GM19328 (cell line): ENCODE measurements around the gene KYNU.
"Not testable (repeated sequence)": the region's sequence is repeated elsewhere in the genome, so short reads cannot be mapped to it uniquely, and the experiment has no call there.

Source experiments
- ATAC-seq: cut with Tn5 transposase; IDR thresholded peaks from one replicate; pipeline ENCODE4 v1.9.1; 2021; ENCODE audit warnings: mild to moderate bottlenecking, moderate library complexity; ENCODE audit not compliant: unreplicated experiment

Gene KYNU

GRCh38 chr2:142870526-142870925, 6.9 kb upstream of the KYNU start:
- no peak for ATAC-seq

GRCh38 chr2:142871396-142871795, 6.1 kb upstream of the KYNU start:
- ATAC-seq: no peak

- ATAC-seq: no peak
Observed at GRCh38 chr2:142872882-142873724, 4.4 kb upstream of the KYNU start.

- no peak for ATAC-seq
Observed at GRCh38 chr2:142873831-142874287, 3.6 kb upstream of the KYNU start.

DNA sequence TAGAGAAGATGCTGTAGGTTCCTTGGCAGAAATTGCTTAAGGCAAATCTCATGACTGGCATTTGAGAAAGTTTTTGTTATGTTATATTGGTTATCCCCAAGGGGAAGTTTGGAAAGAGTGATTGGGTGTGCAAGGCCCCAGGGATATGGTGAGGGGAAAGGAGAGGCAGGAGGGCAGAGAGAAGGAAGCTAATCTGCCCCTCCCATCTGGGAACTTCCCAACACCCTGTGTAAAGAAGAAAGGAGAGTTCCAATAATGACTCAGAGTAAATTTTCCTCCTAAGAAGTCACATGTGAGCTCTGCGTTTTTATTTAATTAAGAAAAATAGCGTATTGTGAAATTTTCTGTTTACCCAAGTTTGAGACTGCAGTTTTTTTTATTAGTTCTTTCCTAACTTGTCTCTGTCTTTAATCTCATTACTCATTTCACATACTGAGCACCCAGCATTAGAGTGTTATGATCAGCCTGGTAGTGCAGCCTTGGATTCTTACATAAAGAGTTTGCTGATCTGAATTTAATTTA, 3.1 kb upstream of the KYNU start:
- ATAC-seq: no peak

DNA sequence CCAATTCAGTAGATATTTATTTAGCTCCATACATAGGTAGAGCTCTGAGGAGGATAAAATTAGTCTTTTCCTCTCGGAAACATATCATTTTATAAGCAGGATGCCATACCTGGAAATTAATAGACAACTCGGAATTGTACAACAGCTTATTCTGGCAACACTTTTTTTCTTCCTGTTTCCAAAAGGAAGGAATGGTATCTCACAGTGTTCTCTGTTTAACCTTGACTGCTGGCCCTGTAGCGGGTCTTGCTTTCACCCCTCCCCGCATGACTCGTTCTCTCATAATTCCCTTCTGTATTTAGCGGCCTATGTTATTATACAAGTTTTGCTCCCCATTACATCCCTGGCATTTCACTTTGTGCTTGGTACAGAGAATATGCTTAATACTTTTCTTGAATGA, 2.5 kb upstream of the KYNU start:
- no peak for ATAC-seq

DNA sequence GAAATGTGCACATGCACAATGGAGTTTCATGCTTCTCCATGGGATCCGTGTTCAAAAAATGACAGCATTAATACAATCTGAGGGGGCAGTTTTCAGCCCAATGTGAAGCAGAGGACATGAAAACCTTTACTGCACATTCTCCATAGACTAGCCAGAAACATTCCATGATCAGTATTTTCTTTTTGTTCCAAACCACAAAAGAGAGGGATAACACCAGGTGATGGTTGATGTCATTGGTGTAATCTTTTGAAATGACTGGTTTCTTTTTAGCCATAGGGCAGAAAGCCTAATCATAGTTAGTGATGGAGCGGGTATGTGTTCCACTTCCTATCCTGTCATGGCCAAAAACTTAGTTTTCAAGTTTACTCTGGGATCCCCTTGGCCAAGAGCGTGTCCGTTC, 1.8 kb upstream of the KYNU start:
- no peak for ATAC-seq

DNA sequence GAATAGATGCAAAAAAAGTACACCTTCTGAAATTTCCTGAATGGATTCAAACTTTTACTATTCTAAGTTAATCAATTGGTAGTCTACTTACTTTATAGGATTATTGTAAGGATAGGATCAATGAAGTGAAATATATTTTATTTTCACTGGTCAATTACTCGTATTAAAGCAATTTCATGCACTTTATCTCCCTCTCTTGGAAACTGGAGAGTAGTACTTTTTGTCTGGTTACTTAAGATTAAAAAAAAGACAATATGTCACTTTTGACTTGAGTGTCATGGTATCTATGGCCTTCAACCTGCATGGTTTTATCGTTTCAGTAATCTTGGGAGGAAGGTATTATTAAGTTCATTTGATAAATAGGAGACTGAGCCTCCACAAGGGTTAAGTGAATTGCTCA, 1.0 kb upstream of the KYNU start:
- no peak for ATAC-seq

DNA sequence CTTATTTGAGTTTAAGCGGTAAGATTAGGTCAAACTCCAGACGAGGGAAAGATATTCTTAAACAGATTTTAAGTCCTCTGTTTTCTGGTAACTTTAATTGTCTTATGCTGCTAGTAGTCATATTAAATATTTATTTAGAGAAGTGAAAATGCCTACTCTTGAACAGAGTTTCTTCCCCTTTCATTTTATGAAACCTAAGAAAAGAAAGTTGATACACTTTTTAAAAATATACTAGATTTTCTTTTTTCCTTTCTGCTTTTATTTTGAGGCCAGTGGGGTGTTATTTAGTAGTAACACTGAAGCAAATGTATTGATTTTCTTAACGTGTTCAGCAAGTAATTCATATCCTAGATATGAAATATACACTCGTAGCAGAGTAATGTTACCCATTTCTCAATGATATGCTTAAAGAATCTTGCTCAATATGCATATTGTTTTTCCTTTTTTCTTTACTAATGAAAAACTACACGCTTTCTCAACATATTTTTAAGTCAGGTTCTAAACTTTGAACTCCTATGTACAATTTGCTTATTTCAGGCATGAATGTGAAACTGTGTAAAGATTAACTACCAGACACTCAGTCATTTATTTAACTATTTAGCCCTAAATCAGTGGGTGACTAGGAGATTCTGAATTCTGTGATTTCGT, 691 bp downstream of the KYNU start:
- no peak for ATAC-seq

DNA sequence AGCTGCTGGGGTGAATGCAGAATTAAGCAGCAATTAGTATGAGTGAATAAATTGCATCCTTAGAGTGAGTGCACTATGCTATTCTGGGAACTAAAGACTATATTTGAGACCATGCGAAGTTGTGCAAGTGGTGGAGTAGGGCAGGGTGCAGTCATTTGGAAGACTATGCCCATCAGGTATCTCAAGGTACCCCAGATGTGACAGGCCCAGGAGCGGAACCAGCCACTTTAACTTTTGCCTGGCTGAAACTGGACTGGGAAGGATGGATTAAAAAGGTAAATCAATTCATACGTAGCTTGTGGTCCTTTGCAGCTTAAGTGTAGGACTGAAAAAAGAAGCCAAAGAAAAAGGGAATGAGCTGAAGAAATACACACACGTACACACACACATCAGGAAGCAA, 1.7 kb downstream of the KYNU start:
- no peak for ATAC-seq

- ATAC-seq: no peak
Observed at GRCh38 chr2:142880279-142880678, 2.8 kb downstream of the KYNU start.

DNA sequence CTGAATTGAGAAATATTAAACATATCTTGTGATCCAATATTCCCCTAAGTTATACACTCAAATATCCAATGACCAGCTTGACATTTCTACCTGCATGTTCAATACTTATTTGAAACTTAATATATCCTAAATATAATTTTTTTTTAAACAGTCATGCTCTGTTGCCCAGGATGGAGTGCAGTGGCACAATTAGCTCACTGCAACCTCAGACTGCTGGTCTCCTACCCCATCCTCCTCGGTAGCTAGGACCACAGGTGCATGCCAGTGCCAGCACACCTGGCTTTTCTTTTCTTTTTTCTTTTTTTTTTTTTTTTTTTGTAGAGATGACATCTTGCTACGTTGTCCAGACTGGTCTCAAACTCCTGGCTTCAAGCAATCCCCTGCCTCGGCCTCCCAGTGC, 4.2 kb downstream of the KYNU start:
- ATAC-seq: no peak

- not testable (repeated sequence) for ATAC-seq
Observed at GRCh38 chr2:142882500-142882899, 5.0 kb downstream of the KYNU start.

- ATAC-seq: no peak
Observed at GRCh38 chr2:142883526-142883925, 6.1 kb downstream of the KYNU start.

DNA sequence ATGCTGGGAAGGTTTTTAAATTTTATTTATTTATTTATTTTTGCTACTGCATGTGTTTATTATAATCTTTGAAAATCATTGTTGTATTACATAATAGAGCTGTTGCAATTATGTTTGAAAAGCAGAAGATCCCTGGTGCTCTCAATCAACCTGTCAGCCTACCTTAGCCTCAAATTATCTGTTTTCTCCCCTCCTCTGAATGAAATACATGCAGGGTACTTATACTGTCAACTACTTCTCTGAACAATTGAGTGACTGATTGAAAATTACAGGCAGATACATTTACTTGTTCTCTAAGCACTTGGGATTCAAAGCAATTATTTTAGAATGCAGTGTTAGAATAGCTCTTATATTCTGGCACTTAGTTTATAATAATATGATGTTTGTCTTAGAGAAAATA, 8.1 kb downstream of the KYNU start:
- no peak for ATAC-seq

- peak; percentile 99 for ATAC-seq
Observed at GRCh38 chr2:142892715-142893114, 15.3 kb downstream of the KYNU start.

DNA sequence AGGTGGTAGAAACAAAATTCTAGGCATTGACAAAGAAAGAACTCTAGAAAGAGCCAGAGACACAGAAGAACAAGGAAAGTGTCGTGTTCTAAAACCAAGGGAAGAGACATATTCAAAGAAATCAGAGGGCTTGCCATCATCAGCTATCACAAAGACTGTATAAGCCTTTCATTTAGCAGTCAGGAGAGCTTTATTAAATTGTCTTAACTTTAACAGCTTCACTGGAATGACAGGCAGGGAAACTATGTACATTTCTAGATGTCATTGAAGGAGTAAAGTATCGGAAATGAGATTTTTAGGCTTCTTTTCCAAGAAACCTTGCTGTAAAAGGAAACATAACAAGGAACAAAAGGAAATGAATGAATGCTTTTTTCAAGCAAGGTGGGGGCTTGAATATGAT, 15.8 kb downstream of the KYNU start:
- ATAC-seq: no peak

GRCh38 chr2:142897807-142898206, 20.3 kb downstream of the KYNU start:
- no peak for ATAC-seq

DNA sequence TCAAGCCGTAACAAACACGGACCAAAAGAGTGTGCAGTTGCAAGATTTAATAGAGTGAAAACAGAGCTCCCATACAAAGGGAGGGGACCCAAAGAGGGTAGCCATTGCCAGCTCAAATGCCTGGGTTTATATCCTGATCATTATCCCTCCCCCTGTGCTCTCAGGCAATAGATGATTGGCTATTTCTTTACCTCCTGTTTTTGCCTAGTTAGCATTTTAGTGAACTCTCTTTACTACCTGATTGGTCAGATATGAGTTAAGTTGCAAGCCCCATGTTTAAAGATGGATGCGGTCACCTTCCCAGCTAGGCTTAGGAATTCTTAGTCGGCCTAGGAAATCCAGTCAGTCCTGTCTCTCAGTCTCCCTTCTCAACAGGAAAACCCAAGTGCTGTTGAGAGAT, 22.9 kb downstream of the KYNU start:
- ATAC-seq: not testable (repeated sequence)

GRCh38 chr2:142901780-142902179, 24.3 kb downstream of the KYNU start:
- no peak for ATAC-seq

GRCh38 chr2:142903726-142904125, 26.3 kb downstream of the KYNU start:
- ATAC-seq: not testable (repeated sequence)

- no peak for ATAC-seq
Observed at GRCh38 chr2:142907653-142908052, 30.2 kb downstream of the KYNU start.
